HG03565 (cell line): Measurements from ENCODE around the gene SLC1A4.

Source experiments
- ATAC-seq: cut with Tn5 transposase; IDR thresholded peaks from one replicate; pipeline ENCODE4 v1.9.1; 2021; ENCODE audit warnings: mild to moderate bottlenecking, moderate library complexity; ENCODE audit not compliant: unreplicated experiment

SLC1A4 gene

GRCh38 chr2:65046633-65047407 is 57.6 kb downstream of the SLC1A4 start:
- no peak for ATAC-seq

- ATAC-seq, result no peak
Measured at GRCh38 chr2:65049010-65049639, 59.9 kb downstream of the SLC1A4 start.

DNA sequence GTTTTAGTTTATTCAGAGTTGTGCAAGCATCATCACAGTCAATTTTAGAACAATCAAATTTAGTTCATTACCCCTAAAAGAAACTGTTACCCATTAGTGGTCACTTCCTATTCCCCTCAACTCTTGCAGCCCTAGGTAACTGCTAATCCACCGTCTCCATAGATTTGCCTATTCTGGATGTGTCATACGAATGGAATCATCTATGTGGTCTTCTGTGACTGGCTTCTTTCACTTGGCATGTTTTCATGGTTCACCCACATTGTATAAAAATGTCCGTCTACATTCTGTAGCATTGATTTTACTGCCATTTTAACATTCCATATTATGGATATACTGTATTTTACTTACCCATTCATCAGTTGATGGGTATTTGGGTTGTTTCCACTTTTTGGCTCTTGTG is 61.7 kb downstream of the SLC1A4 start:
- no peak for ATAC-seq

GRCh38 chr2:65053199-65053598 is 64.0 kb downstream of the SLC1A4 start:
- ATAC-seq, result peak; percentile 57

- ATAC-seq, result no peak
Measured at GRCh38 chr2:65054749-65055421, 65.7 kb downstream of the SLC1A4 start.

- ATAC-seq, result peak; percentile 7
Measured at GRCh38 chr2:65055422-65056214, 66.4 kb downstream of the SLC1A4 start.

GRCh38 chr2:65056215-65057053 is 67.2 kb downstream of the SLC1A4 start, which contains the start of gene CEP68:
CEP68 (plus strand) TSS chr2:65056416; CDS start chr2:65069445, 13,029 bp downstream.
- ATAC-seq, result peak; percentile 64

GRCh38 chr2:65057054-65057375 is 67.8 kb downstream of the SLC1A4 start:
- ATAC-seq, result no peak

- ATAC-seq, result no peak
Measured at GRCh38 chr2:65057391-65058052, 68.3 kb downstream of the SLC1A4 start.

GRCh38 chr2:65059071-65059470 is 69.9 kb downstream of the SLC1A4 start:
- ATAC-seq, result no peak

GRCh38 chr2:65061146-65061909 is 72.1 kb downstream of the SLC1A4 start:
- no peak for ATAC-seq

DNA sequence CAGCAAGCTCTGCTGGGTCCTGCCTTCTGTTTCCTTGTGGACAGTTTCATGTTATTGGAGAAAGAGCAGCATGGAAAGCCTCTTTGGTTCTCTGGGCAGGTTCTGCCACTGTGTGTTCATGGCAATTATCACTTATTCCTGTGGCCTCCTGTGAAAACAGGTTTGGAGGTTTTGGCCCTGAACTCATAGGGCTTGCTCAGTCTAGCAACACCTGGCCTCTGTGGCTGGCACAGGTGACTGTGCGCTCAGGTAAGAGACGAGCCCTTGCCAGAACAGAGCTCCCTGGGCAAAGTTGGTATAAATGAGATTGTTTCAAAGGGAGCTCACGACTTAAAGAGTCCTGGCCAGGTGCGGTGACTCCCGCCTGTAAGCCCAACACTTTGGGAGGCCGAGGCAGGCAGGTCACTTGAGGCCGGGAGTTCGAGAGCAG is 72.7 kb downstream of the SLC1A4 start:
- no peak for ATAC-seq

DNA sequence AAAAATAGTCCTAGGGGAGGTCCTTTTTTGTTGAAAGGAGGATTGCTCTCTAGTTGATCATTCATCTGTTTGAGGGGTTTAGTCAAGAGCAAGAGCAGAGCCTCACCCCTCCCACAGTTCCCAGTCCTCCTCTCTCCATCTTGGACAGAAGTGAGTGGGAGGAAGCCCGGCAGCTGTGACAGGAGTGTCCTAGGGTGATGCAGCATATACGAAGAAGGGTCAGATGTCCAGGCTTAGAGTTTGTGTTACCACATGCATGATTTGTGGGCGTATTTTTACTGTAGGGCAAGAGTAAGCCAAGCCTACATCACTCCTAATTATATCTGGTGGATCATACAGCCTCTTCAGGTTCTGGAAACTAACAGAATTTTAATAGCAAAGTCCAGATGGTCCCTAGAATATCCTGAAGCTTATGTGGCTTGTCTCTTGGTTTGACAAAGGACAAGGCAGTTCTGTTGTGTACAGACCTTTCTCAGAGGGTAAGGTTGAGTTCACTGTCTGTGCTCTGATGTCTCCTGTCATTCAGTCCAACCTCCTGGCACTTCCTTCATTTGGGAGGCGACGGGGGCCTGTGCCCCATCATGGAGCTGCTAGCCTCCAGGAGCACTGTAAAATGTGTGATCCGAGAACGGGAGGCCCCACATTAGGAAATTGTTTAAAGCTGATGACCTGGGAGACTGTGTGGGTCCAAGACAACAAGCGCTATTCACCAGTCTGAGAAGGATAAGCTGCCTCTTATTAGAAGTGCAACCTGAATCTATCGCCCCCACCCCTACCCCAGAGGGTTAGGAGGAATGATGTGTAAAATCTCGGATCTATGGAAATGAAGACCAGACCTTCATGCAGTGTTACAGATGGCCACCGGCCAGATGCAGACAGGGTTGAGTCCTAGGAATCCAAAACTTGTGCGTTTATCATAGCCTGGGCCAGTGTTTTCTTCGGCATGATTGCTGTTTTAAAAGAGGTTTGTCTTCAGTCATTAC is 73.9 kb downstream of the SLC1A4 start:
- no peak for ATAC-seq

- ATAC-seq, result peak; percentile 72
Measured at GRCh38 chr2:65064728-65065552, 75.7 kb downstream of the SLC1A4 start.

- ATAC-seq, result no peak
Measured at GRCh38 chr2:65067806-65068553, 78.8 kb downstream of the SLC1A4 start.

DNA sequence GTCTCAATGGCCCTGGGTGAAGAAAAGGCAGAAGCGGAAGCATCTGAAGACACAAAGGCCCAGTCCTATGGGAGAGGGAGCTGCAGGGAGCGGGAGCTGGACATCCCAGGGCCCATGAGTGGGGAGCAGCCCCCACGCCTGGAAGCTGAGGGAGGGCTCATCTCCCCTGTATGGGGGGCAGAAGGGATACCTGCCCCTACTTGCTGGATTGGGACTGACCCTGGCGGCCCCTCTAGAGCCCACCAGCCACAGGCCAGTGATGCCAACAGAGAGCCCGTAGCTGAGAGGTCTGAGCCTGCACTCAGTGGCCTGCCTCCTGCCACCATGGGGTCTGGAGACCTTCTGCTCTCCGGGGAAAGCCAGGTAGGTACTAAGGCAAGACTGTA is 80.2 kb downstream of the SLC1A4 start:
- no peak for ATAC-seq
